Keratinocyte (primary cell): Measurements from ENCODE around the gene SCYL3.

Source experiments
- CTCF ChIP-seq, 3 experiments: IDR thresholded peaks in 1 of 3; conservative IDR thresholded peaks in 1 of 3; optimal IDR thresholded peaks in 1 of 3; 2 replicates in 2 of 3; 3 replicates in 1 of 3; pipeline versions ENCODE3 to v1.5.1; 2011; ENCODE audit warnings: low read length in 3 of 3, mild to moderate bottlenecking in 3 of 3, moderate library complexity in 2 of 3, control low read depth in 1 of 3, inconsistent platforms in 1 of 3; ENCODE audit not compliant: insufficient read depth in 2 of 3; ENCODE audit errors: extremely low read depth in 1 of 3
- EZH2 ChIP-seq: IDR thresholded peaks from one replicate; pipeline ENCODE4 v1.6.1; 2012; ENCODE audit warnings: inconsistent platforms, mild to moderate bottlenecking, low read length, moderate library complexity

- TF ChIP-seq CTCF (optimal IDR thresholded peaks at IDR 0.05 in 1 of 3, IDR thresholded peaks at IDR 0.05 in 1 of 3, conservative IDR thresholded peaks at IDR 0.05 in 1 of 3; ENCODE audit: extremely low read depth in 1 of 3, insufficient read depth in 2 of 3, low read length in 3 of 3): no peak
- TF ChIP-seq EZH2: no peak
Observed at GRCh38 chr1:169918927-169919326, 25.2 kb upstream of the SCYL3 start.
